C4-2B (cell line): ENCODE data around the gene MAN1A1.

Experiments used
- H3K27ac ChIP-seq: fragments of 450-650 bp; 2 replicates; pipeline ENCODE4 v1.5.1; 2017
- CTCF ChIP-seq: fragments of 450-650 bp; conservative IDR thresholded peaks from 2 replicates; pipeline ENCODE4 v1.5.1; 2017; ENCODE audit warnings: mild to moderate bottlenecking
- ZFX ChIP-seq: fragments of 450-650 bp; IDR thresholded peaks from 2 replicates; pipeline ENCODE4 v1.6.1; 2017

The MAN1A1 gene

GRCh38 chr6:119183457-119183856 is 166.1 kb downstream of the MAN1A1 start:
- H3K27ac ChIP-seq, result no peak overlapping the region
- TF ChIP-seq ZFX (no peak), CTCF (no peak)

GRCh38 chr6:119182875-119183274 is 166.7 kb downstream of the MAN1A1 start:
- no peak for TF ChIP-seq CTCF
- TF ChIP-seq ZFX, result no peak
- no peak overlapping the region for H3K27ac ChIP-seq

GRCh38 chr6:119182216-119182803 is 167.3 kb downstream of the MAN1A1 start:
- H3K27ac ChIP-seq, result no peak overlapping the region
- TF ChIP-seq CTCF (no peak), ZFX (no peak)

GRCh38 chr6:119181046-119181445 is 168.5 kb downstream of the MAN1A1 start:
- no peak overlapping the region for H3K27ac ChIP-seq
- no peak for TF ChIP-seq ZFX

- TF ChIP-seq ZFX (no peak), CTCF (no peak)
- no peak overlapping the region for H3K27ac ChIP-seq
Measured at GRCh38 chr6:119179842-119180241, 169.7 kb downstream of the MAN1A1 start.

- TF ChIP-seq CTCF, result no peak
- no peak for TF ChIP-seq ZFX
- H3K27ac ChIP-seq, result no peak overlapping the region
Measured at GRCh38 chr6:119179062-119179461, 170.5 kb downstream of the MAN1A1 start.

- no peak for TF ChIP-seq ZFX
- no peak for TF ChIP-seq CTCF
- H3K27ac ChIP-seq, result no peak overlapping the region
Measured at GRCh38 chr6:119176445-119176844, 173.1 kb downstream of the MAN1A1 start.
